RCC 7860 (cell line): Measurements from ENCODE around the gene NTM.

Experiments
- DNase-seq: peaks from one replicate; pipeline ENCODE4 v3.0.0-alpha.2; 2015; ENCODE audit warnings: low spot score
- FAIRE-seq: peaks from 2 replicates; lab custom pipeline; 2012; peaks lifted over from hg19 to GRCh38; lab: Jason Lieb, UNC

Gene NTM

DNA sequence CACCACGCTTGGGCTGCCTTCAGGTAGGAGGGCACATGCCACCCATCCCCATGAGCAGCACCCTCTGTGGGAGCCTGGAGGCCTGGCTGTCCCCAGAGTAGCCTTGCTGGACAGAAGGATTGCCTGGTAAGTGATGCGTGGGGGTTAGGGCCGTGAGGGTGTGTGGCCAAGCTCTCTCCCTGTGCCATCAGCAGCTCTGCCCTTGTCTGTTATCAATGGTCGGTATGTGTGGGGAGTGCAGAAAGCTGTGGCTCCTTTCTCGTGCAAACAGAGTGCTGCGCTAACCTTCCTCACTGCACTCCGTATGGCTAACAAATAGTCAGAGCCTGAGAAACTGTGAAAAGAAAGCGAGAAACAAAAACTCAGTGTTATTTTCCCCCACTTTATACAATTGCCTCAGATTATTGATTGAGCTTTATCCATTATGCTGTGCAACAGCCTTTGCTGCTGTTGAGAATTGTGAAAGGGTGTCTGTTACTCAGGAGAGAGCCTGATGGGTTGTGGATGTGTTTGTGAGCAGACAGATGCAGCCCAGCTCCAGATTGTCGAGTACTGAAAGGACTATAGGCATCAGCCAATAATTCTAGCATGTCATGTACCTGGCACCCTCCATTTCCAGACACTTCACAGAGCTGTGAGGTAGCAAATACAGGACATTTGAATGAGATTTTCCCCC lies 432.2 kb downstream of the NTM start:
- no peak for FAIRE-seq
- no peak for DNase-seq

GRCh38 chr11:131807876-131808275 lies 437.5 kb downstream of the NTM start:
- FAIRE-seq, result no peak

DNA sequence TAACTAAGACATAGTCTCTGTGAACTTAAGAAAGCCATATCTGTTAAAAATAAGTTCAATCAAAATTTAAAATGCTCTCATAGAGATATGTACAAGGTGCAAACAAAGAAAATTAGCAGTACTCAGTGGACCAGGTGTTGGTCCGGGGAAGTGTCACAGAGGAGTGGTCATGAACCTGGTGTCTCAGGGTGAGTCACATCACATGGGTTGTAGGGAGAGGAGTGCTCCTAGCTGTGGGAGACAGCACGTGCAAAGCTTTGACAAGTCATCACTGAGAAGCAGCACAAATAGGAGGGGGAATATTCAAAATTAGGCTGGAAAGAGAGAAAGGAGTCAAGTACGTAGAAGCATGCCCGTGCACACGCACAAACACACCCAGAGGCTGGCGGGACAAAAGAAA lies 438.1 kb downstream of the NTM start:
- DNase-seq (no peak), FAIRE-seq (no peak)

More at GRCh38 chr11:131807876-131808275, 437.5 kb downstream of the NTM start:
- no peak for DNase-seq

GRCh38 chr11:131809203-131809918 lies 438.9 kb downstream of the NTM start:
- DNase-seq, result no peak
- no peak for FAIRE-seq

DNA sequence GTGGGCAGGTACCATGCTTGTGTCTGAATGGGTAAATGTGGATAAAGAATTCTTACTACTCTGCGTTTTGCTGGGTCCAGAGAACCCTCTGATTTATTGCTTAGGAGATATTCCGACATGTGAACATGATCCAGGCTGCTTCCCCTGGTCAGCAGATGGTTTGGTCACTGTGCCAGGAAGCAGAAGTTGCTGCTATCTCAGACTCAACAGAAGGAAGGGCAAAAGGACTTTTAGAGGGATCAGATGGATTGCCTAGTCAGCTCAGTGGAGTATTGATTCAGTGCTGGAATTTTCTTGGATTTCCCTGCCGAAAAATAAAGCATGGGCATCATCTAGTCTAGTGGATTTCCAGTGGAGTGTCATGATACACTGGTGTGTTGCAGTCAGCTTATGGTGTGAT lies 440.1 kb downstream of the NTM start:
- FAIRE-seq, result no peak
- DNase-seq, result no peak

- DNase-seq (no peak), FAIRE-seq (no peak)
Observed at GRCh38 chr11:131811383-131811782, 441.0 kb downstream of the NTM start.

DNA sequence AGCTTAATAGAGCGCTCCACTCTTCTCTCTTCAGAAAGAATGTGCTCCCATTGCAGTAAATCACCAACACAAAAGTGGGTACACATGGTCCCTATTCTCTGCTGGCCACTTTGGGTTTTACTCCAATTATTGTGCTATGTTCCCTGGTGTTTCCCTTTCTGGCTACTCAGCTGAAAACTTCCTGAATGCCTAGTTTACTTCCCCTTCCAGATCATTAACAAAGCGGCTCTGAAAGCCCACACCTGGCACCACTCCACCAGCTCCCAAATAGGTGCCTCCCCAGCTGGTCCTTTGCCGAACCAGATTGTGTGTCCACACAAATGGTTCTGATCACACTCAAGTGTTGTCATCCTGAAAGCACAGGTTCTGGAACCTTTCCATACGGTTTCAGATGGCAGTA lies 443.7 kb downstream of the NTM start:
- DNase-seq (no peak), FAIRE-seq (no peak)

DNA sequence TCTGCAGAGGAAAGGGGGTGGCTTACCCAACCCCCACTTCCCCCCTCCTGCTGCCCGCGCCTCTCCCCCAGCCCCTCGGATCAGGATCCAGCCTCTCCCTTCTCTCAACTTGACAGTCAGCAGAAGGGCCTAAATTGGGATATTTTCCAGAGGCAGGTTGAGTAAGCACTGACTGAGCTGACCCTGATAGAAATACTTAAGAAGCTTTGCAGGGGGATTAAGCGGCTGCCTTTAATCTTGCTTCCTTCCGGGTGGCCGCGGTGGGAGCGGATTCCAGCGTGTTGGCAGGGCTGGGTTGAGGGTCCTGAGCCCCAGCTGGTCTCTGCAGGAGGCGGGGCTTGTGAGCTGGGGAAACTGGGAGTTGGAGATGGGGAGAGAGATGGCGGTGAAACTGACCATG lies 445.2 kb downstream of the NTM start:
- FAIRE-seq, result no peak

GRCh38 chr11:131816051-131816450 lies 445.6 kb downstream of the NTM start:
- no peak for DNase-seq
- no peak for FAIRE-seq

More for the DNA sequence above, 445.2 kb downstream of the NTM start:
- DNase-seq, result no peak

DNA sequence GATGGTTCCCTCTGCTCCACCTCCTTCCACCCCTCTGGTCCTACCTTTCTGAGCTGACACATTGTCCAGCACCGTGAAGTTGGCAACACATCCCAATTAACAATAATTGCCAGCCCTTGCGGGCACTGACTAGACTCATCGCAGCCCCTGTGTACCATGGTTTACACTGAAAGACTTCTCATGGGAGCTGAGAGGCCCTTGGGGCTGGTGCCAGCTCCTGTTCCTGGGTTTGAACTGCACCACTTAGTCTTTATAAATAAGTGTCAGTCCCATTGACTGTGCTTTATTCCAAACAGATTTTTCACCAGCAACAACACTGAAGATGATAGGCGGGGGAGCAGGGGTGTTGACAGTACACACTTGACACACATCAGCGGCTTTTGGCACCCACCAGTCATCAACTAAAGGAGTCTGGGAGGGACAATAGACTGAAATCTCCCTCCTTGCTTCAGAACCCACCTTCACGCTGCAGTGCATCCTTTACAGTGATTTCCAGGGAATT lies 447.3 kb downstream of the NTM start:
- no peak for FAIRE-seq
- no peak for DNase-seq

GRCh38 chr11:131819865-131820264 lies 449.4 kb downstream of the NTM start:
- FAIRE-seq, result no peak
- DNase-seq, result no peak

DNA sequence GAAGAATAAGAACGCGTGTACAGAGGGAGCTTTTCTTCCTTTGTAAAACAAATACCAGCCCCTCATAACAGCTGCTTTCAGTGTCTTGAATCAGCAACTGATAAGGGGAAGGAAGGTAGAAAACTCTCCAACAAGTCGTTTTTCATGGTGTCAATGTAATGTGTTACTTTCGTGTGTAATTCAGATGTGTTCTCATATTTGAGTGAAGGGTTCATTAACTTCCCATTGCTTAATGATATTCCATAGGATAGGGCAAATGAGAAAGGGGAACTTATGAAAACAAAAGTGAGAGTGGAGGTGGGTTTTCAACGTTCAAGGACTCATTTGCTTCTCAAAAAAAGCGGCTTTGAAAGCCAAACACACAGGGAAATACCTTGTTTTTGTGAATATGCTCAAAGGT lies 452.1 kb downstream of the NTM start:
- FAIRE-seq (no peak), DNase-seq (no peak)

DNA sequence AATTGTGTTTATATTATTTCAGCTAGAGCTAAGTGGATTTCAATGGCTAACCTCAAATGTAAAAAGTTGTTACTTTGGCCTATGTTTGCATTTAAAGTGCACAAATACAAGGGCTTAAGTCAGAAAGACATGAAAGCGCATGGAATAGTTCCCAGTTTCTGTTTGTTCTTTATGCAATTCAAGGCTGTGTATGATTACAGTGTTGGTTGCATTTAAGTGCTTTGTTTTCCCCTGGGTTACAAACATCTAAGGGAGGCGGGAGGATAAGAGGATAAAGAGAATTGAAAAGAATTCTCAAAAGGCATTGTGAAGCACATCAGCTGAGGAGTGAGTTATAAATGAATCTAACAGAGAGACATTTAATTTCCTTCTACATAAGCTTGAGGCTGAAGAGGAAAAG lies 453.4 kb downstream of the NTM start:
- FAIRE-seq (no peak), DNase-seq (no peak)

GRCh38 chr11:131824771-131825170 lies 454.4 kb downstream of the NTM start:
- no peak for DNase-seq
- FAIRE-seq, result no peak

DNA sequence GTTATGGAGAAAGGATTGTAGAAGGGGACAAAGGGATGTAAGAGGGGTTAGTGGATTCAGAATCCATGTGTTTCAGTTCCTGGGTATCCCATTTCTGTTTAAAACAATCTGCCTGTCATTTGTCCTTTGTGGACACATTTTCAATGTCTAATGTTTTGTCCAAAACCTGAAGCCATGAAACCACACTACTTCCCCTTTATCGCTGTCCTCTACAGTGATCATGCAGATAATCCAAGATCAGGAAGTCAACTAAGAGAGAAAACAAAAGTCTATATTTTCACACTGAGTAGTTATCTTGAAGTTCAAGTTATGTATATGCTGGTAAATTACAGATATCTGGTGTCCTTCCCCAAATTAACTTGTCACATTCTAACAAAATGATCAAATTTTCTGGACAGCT lies 457.0 kb downstream of the NTM start:
- FAIRE-seq (no peak), DNase-seq (no peak)

DNA sequence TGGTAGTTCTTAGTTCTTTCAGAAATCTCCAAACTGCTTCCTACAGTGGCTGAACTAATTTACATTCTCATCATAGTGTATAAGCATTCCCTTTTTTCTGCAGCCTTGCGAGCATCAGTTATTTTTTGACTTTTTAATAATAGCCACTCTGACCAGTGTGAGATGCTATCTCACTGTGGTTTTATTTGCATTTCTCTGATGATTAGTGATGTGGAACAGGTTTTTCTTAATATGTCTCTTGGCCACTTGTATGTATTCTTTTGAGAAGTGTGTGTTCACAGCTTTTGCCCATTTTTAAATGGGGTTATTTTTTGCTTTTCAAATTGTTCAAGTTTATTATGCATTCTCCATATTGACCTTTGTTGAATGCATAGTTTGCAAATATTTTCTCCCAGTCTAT lies 459.3 kb downstream of the NTM start:
- FAIRE-seq (no peak), DNase-seq (no peak)

GRCh38 chr11:131832079-131832478 lies 461.7 kb downstream of the NTM start:
- DNase-seq (no peak), FAIRE-seq (no peak)

DNA sequence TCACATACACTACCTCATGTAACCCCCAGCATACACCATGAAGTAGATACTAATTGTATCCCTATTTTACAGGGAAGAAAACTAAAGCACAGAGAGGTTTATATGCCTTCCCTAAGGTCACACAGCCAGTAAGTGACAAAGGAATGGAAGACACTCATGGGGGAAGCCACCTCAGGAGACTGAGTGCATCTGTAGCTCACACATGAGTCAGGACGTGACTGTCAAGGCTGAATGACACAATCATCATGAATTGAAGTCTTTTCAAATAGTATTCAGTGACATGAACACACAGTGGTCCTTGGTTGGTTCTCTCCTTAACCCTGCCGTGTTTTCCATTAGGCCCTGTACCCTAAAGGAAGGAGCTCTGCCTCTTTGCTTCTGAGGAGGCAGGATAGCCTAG lies 463.0 kb downstream of the NTM start:
- FAIRE-seq (no peak), DNase-seq (no peak)

DNA sequence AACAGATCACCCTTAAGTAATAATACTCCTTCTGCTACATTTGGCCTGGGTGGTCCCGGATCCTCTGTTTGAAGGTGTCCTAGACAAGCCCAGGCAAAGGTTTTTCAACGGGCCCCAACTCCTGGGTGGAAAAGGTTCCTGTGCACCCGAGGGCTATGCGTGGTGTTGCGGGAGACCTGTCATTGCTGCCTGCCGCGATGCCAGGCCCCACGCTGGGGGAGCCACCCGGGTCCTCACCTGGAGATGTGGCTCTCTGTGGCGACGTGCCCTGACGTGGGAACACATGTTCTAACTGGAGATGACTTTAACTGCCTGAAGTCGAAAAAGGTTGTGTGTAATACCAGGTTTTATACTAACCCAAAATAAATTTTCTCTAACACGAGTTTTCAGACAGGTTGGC lies 467.1 kb downstream of the NTM start:
- no peak for DNase-seq
- no peak for FAIRE-seq

GRCh38 chr11:131838016-131838415 lies 467.6 kb downstream of the NTM start:
- no peak for DNase-seq
- no peak for FAIRE-seq

DNA sequence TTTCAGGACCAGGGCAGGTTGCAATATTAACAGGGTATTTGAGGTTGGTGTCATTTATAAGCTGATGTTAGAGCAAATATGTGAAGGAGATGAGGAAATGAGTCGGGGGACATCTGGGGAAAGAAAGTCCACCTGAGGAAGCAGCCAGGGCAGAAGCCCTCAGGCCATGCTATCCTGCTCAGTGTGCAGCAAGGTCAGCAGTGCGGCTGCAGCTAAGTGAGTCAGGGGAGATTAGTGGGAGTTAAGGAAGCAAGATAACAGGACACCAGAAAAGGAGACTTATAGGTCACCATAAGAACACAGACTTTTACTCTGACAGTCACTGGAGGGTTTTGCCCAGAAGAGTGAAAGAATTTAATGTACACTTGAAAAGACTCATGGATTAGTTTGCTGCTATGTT lies 468.9 kb downstream of the NTM start:
- FAIRE-seq, result no peak
- DNase-seq, result no peak

GRCh38 chr11:131840545-131840944 lies 470.1 kb downstream of the NTM start:
- FAIRE-seq, result no peak

More at GRCh38 chr11:131840545-131840944, 470.1 kb downstream of the NTM start:
- DNase-seq, result no peak
